DMS53 treated with DMSO at 0.1 percent for 48 hours (cell line): ENCODE data around the gene SMAD6.

Experiments
- DNase-seq: peaks from one replicate; lab custom pipeline; 2025; ENCODE audit not compliant: unreplicated experiment; lab: John Stamatoyannopoulos, UW

SMAD6 gene

GRCh38 chr15:66773129-66773873 lies 71.3 kb downstream of the SMAD6 start:
- no peak for DNase-seq

DNA sequence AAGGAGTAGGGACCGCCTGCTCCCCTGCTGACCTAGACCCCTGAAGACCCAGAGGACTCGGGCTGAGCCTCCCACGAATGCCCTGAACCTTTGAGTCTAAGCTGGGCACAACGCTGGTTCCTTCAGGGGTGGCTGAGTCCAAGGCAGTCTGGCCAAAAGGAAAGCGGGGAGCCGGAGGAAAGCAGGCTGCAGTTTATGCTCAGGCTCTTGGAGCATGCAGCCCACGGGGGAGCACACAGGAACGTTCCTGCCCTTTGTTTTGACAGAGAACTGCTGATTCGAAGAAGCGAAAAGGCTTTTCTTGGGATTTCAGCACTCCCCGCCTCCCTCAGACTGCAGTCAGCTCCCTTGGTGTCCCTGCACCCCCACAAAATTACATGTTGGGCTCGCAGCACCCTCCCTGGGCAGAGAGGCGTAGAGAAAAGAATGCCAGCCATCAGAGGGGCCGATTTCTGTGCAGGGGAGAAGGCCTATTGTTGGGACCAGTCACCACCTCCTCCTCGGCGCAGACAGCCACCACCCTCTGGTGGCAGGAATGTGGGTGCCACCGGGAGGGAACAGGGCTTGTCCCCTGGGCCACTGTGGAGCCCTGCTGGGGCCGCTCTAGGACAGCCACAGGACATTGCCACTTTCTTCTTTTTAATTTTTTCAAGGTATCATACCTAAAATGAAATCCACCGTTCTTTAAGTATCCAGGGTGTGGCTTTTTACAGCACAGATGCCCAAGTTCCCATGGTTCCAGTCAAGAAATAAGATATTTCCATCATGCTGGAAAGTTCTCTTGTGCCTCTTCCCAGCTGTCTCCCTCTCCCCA lies 72.2 kb downstream of the SMAD6 start:
- DNase-seq: peak; percentile 26

GRCh38 chr15:66775127-66776105 lies 73.4 kb downstream of the SMAD6 start:
- DNase-seq: no peak

DNA sequence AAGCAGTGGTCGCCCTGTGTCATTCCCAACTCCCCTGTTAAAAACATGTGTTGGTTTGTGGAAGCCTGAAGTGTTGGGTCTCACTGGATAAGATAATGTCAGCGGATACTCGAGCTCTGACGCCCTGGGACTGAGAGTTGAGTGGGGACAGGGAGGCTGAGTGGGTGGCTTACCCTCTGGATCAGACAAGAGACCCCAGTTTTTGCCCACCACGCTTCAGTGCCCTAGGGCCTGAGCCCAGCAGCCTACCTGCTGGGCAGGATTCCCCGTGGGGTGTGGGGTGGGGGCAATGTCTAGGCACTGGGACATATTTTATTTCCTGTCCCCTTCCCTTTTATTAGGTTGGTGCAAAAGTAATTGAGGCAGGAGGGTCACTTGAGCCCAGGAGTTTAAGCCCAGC lies 75.0 kb downstream of the SMAD6 start:
- no peak for DNase-seq

GRCh38 chr15:66777596-66778313 lies 75.7 kb downstream of the SMAD6 start:
- no peak for DNase-seq

DNA sequence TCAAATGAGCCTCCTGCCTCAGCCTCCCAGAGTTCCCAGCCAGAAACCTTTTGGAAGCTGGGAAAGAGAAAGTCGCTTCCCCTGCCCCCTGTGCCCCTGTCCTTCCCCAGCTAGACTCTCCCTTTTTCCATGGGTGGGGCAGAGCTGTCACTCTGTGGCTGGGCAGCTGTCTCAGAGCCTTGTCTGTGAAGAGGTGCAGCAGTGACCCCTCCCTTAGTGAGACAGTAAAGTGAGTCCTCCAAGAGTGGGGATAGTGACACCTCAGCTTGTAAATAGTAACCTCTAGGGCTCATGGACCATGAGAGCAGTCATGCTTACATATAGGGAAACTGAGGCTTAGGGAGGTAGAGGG lies 76.3 kb downstream of the SMAD6 start:
- DNase-seq: no peak

- no peak for DNase-seq
Measured at GRCh38 chr15:66778716-66779115, 76.7 kb downstream of the SMAD6 start.

- DNase-seq: no peak
Measured at GRCh38 chr15:66779331-66780009, 77.4 kb downstream of the SMAD6 start.

GRCh38 chr15:66780172-66780972 lies 78.3 kb downstream of the SMAD6 start:
- no peak for DNase-seq

GRCh38 chr15:66780973-66781718 lies 79.1 kb downstream of the SMAD6 start:
- no peak for DNase-seq

- DNase-seq: no peak
Measured at GRCh38 chr15:66782785-66783184, 80.7 kb downstream of the SMAD6 start.

DNA sequence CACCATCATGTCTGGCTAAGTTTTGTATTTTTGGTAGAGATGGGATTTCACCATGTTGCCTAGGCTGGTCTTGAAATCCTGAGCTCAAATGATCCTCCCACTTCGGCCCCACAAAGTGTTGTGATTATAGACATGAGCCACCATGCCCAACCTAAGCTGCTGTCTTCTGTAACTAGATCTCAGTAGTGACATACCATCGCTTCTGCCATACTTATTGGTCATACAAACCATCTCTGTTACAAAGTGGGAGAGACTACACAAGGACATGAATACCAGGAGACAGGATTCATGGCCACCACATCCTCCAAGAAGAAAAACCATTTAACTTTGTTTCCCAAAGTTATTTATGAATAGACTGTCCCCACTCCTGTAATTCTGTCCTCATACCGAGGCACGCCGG lies 81.3 kb downstream of the SMAD6 start:
- no peak for DNase-seq

DNA sequence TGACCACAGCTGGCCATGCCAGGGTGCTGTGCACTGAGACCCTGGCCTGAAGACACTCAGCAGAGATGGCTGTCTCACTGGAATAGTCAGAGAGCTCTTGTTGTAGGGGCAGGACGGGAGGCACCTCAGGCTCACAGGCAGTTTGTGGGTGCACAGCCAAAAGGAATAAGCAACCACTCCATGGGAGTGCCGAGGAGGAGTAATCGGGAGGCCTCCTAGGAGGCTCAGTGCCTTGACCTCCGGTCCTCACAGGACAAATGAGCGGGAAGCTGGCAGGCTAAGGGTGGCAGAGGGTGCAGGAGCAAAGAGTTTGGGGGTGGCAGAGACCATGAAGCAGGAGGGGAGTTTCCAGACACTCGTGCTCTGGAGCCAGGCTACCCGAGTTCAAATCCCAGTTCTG lies 81.7 kb downstream of the SMAD6 start:
- DNase-seq: no peak

DNA sequence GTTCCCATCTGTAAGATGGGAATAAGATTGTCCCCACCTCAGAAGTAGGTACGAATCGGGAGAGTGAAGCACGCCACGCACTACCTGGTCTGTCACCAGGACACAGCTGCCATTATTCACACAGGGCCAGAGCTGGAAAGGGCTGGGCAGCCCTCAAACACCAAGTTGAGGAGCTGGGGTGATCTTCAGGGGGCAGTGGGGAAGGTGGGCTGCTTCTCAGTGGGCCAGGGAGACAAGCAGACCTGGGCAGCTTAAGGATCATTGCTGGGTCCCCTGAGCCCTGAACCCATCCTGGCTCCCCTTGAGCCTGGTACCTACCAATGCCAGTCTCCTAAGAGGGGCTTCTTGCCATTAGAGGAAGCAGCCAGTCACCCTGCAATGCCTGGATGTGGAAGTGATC lies 82.1 kb downstream of the SMAD6 start:
- no peak for DNase-seq

DNA sequence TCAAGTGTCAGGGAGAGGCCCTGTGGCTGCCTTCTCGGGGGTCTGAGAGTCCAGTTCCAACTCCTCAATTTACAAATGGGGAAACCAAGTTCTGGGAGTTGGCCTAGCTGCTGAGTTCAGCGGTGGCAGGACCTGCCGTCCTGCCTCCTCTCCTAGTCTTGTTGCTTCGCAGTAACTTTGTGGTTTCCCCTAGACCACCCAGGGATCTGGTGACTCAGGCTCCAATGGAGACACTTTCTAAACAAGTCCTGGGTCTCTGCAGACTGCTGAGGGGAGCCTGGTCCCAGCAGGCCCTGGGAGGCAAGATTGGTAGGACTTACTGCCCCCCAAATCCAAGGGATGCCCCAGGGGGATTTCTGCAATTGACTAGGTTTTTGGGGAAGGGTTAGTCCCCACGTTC lies 83.6 kb downstream of the SMAD6 start:
- no peak for DNase-seq

GRCh38 chr15:66786222-66786621 lies 84.2 kb downstream of the SMAD6 start:
- no peak for DNase-seq

- DNase-seq: no peak
Measured at GRCh38 chr15:66786708-66787488, 84.9 kb downstream of the SMAD6 start.

DNA sequence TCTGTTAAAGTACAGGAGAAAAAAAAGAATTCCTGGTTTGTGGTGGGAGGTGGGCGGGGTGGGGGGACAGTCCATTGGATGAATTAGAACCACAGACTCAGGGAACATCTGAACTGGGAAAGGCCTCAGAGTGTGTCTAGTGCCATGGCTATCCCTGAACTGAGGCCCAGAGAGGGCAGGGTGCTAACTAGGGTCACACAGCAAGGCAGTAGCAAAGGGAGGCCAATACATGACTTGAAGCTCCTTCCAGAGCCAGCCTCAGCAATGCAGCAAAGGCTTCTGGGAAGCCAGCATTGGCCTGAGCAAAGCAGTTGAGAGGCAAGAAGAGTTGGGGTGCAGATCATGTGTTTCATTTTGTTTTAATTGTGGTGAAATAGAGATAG lies 85.4 kb downstream of the SMAD6 start:
- DNase-seq: no peak
